Stimulated activated CD4-positive, alpha-beta T cell treated with anti-CD3 and anti-CD28 coated beads, Interleukin-1b, Interleukin-23, amount 100 ng/mL, for 1 hour (primary cell): Measurements from ENCODE around the gene TMPRSS5.
"Not testable (repeated sequence)": the region's sequence is repeated elsewhere in the genome, so short reads cannot be mapped to it uniquely, and the experiment has no call there.

ENCODE experiments used
- DNase-seq, 2 donors: peaks; one replicate each; pipeline ENCODE4 v3.0.0-alpha.2; 2020; ENCODE audit warnings: low read depth in 2 of 2

Gene TMPRSS5

GRCh38 chr11:113697756-113698407 lies 8.2 kb downstream of the TMPRSS5 start:
- DNase-seq, result no peak

- no peak for DNase-seq
Measured at GRCh38 chr11:113697111-113697510, 9.0 kb downstream of the TMPRSS5 start.

- no peak for DNase-seq
Measured at GRCh38 chr11:113695207-113695606, 10.9 kb downstream of the TMPRSS5 start.

- DNase-seq, result no peak
Measured at GRCh38 chr11:113694390-113694789, 11.7 kb downstream of the TMPRSS5 start.

GRCh38 chr11:113693030-113693429 lies 13.1 kb downstream of the TMPRSS5 start:
- no peak for DNase-seq

GRCh38 chr11:113690619-113691569 lies 15.2 kb downstream of the TMPRSS5 start:
- DNase-seq, result no peak

GRCh38 chr11:113689768-113690618 lies 16.1 kb downstream of the TMPRSS5 start:
- DNase-seq, result no peak

- DNase-seq, result no peak
Measured at GRCh38 chr11:113685654-113686359, 20.3 kb downstream of the TMPRSS5 start.

- DNase-seq, result no peak
Measured at GRCh38 chr11:113684496-113684895, 21.6 kb downstream of the TMPRSS5 start.

- no peak for DNase-seq
Measured at GRCh38 chr11:113683481-113684046, 22.5 kb downstream of the TMPRSS5 start.

GRCh38 chr11:113681711-113682413 lies 24.2 kb downstream of the TMPRSS5 start:
- DNase-seq, result no peak

GRCh38 chr11:113681282-113681681 lies 24.8 kb downstream of the TMPRSS5 start:
- DNase-seq, result no peak

GRCh38 chr11:113677685-113678084 lies 28.4 kb downstream of the TMPRSS5 start:
- DNase-seq, result no peak

- DNase-seq, result no peak
Measured at GRCh38 chr11:113675565-113675964, 30.5 kb downstream of the TMPRSS5 start.

GRCh38 chr11:113675003-113675561 lies 31.0 kb downstream of the TMPRSS5 start:
- no peak for DNase-seq

- DNase-seq, result no peak
Measured at GRCh38 chr11:113674397-113674685, 31.8 kb downstream of the TMPRSS5 start.

- DNase-seq, result no peak
Measured at GRCh38 chr11:113673550-113674396, 32.3 kb downstream of the TMPRSS5 start.

GRCh38 chr11:113671914-113672313 lies 34.2 kb downstream of the TMPRSS5 start:
- DNase-seq, result not testable (repeated sequence)

GRCh38 chr11:113670831-113671215 lies 35.3 kb downstream of the TMPRSS5 start:
- no peak for DNase-seq
